GM19035 (cell line): Measurements from ENCODE around the gene SHISA6.

Experiments used
- ATAC-seq: cut with Tn5 transposase; IDR thresholded peaks from one replicate; pipeline ENCODE4 v1.9.1; 2021; ENCODE audit not compliant: unreplicated experiment

Gene SHISA6

DNA sequence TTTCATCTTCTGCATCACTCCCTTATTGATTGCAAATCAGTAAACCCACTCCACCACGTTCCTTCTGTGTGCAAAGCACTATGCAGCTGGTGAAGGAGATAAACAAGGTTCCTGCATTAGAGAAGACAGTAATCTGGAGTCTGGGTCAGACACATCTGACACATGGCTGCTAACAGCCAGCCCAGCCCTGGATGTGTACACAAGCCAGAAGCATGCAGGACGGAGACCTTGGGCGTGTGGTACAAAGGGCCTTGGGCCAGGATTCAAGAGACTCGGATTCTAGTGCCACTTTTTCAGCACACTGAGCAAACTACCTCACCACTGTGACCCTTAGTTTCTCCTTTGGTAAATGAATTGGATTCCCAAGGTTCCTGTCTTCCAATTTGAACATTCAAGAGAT is 270.7 kb downstream of the SHISA6 start:
- no peak for ATAC-seq

DNA sequence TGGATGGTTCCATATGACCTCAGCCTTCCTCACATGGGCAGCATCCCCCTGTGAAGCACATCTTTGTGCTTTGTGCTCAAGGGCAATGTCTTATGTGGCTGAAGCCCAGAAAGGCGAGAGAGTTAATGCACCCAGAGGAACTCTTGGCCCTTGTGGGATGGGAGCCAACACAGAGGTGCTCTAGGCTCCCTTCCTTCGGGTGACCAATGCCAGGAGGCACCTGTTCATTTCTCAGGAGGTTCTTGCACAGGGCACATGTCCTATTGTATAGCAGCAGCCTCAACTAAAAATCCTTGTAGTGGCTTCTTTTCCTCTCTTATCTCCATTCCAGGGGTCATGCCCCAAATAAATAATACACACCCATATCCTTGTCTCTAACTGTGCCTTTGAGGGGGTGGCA is 273.6 kb downstream of the SHISA6 start:
- ATAC-seq: no peak

DNA sequence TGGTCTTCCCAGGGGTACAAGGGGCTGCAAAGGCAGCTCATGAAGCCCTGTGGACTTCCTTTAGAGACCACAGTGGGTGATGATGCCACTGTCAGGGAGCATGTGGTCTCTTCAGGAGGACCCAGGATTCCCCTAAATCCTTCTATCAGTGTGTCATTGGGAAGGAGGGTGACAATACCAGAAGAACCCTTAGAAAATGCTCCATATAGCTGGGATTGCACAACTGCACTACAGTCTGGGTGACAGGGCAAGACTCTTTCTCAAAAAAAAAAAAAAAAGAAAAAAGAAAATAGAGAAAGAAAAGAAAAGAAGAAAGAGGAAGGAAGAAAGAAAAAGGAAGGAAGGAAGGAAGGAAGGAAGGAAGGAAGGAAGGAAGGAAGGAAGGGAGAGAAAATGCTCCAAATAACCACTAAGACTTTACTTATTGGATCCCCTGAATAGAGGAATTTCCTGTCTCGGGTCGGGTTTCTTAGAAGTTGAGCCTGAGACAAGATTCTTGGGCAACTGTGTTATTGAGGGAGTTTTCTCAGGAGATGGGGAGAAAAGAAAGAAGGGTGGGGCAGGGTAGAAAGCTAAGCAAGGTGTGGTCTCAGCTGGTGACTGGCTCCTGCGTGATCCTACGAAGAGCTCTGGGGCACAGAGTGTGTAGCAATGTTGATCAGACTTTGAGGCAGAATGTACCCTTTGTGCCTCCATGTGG is 274.1 kb downstream of the SHISA6 start:
- ATAC-seq: no peak

DNA sequence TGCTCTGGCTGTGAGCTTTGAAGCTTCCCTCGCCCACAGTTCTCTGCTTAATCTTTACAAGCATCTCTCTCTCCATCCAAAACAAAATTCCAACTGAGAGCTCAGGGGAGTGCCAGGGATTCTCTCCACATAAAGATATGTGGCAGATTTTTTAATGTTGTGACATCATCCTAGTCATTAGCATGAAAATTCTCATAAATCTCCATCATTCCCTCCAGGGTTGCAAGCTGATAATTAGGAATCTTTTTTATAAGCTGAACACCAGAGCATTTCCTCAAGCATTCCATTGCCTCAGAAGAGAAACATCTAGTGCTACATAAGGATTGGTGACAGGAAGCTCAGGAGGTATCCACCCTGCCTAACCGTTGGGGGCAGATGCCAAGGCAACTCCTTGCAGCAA is 274.9 kb downstream of the SHISA6 start:
- no peak for ATAC-seq

DNA sequence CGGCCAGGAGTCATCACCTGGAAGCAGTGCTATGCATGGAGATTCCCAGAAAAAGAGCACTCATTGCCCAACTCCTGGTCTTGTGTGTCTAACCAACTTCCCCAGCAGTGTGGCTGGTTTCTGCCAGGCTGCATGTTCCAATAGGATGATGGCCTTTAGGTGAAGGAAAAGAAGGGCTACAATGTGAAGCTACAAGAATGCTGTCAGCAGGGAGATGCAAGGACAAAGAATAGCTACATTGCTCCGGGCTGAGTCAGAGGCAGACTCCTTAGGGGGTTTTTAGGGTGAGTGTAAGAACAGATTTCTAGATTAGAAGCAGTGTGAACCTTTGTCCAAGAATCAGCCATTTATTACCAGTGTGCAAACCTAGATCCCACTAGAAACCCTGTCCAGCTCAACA is 294.2 kb downstream of the SHISA6 start:
- no peak for ATAC-seq

DNA sequence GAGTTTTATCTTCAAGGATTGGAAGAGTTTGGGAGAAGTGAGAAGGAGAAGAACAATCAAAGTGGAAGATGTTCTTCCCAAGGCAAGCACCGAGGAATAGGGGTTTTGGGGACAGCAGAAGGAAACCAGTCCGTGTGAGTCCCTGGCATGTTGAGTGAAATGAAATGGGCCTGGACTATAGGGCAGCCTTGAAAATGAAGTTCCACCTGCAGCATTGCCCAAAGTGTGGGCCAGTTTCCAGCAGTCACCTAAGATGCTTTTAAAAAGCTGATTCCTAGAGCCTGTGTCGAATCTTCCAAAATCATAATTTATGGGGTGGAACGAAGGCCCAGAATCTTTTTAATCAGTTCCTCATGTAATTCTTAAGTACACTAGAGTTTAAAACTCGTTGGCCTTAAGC is 297.4 kb downstream of the SHISA6 start:
- ATAC-seq: no peak

DNA sequence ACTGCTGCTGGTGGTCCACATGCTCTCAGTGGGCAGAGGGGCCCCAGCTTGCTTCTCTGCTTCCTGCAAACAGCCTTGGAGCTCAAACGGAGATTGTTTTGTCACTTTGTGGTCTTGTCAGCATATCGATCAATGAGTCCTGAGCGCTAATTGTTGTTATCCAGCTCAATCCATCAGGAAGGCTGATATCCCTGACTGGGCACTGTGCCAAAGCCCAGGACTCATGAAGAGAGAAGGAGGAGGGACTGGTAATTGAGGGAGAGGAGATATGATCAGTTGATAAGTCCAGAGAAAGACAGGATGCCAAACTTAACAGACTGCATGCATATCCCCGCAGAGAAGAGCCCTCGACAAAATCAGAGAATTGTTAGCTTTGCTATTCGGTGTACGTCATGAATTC is 298.6 kb downstream of the SHISA6 start:
- ATAC-seq: no peak

DNA sequence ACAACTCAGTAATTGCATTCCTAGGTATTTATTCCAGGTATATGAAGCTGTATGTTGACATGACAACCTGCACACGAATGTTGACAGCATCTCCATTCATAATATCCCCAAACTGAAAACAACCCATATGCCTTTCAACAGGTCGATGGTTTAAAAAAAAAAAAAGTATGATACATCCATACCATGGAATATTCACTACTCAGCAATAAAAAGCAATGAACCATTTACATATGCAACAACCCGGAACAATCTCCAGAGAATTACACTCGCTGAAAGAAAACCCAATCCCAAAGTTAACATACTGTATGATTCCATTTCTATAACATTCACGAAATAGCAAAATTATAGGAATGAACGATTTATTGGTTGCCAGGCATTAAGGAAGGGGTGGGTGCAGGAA is 304.0 kb downstream of the SHISA6 start:
- ATAC-seq: no peak

DNA sequence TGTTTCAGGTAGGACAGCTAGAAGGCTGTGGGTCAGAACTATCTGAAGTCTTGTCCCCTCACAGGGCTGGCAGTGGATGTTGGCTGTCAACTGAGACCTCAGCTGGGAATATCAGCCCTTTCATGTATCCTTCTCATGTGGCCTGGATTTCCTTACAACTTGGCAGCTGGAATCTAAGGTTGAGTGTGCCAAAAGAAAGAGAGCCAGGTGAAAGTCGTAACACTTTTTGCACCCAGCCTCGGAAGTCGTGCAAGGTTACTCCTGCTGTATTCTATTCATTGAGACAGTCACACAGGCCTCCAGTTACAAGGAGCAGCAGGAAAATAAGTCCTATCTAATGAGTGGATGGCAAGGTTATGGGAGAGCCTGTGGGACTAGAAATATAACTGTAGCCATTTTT is 304.7 kb downstream of the SHISA6 start:
- no peak for ATAC-seq

DNA sequence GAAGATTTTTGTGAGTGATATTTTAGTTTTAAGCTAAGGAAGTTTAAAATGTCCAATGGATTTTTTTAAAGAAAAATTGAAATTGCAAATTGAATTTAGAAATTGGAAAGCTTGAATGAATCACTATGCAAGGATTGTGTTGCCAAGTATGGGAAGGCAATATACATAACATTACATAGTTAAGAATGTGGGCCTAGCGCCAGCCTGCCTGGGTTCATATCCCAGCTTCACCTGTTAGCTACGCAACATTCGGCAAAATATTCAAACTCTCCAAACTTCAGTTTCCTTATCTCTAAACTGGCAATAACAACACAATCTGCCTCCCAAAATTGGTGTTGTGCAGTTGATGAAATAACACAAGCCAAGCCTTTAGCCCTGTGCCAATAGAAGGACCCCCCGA is 306.8 kb downstream of the SHISA6 start:
- no peak for ATAC-seq

DNA sequence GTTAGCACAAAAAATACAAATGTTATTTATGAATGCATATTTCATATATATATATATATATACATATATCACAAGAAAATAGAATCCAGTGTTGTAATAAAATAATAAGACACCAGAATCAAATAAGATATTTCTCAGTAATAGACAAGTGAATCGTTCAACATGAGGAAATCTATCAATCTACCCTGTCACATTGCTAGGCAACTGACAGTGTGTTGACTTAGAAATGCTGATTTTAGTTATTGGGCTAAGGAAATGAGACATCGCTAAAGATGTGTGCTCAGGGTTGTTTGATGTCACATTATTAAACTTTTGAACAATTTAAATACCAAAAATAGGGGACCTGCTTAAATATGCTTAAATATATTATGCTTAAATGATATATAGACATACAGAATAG is 307.4 kb downstream of the SHISA6 start:
- ATAC-seq: no peak

DNA sequence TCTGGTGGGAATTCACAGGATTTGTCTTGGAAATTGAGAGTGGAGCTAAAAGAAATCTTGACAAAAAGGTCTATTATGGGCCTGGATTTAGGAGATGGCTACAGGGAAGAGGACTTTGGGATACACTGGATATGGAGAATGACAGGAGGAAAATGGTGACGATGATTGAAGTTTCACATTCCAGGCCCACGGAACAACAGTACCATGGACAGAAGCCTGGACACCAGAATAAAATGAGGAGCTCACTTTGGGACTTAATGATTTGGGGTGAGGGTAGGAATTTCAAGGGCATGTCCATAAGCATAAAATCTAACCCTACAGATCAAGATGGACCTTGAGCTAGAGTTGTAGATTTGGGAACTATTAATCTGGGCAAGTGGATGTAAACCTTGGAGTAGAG is 309.4 kb downstream of the SHISA6 start:
- ATAC-seq: no peak

DNA sequence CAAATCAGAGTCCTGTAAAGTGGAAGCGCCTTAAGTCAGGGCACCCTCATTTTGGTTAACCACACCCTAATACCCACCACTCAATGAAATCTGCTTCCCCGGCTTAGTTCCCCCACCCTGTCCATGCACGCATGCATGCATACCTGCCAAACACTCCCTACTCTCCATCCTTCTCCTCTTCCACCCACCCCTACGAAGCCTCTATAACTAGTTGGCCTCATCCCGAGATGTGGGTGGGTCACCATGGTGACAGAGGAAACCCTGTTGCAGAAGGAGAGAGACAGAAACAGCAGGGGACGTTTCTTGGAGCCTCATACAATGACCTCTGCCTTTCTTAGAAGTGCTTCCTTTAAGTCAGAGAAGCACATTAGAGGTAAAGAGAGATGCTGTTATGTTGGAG is 310.4 kb downstream of the SHISA6 start:
- ATAC-seq: no peak

DNA sequence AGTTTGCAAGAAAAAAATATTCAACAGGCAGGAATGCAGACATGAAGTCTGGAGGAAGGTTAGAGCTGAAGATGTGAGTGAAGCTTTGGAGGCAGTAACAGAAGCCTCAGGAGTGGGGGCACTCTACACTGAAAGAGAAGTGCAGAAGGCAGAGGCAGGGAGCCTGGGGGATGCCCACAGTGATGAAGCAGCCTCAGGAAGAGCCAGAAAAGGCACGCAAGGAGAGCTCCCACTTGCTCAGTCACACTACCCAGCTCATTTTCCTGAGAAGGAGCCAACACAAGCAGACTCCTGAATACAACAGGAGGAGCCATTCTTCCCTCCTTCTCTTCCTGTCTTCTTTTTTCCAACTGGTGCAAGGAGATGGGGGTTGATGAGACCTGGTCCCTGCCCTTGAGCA is 312.1 kb downstream of the SHISA6 start:
- no peak for ATAC-seq

DNA sequence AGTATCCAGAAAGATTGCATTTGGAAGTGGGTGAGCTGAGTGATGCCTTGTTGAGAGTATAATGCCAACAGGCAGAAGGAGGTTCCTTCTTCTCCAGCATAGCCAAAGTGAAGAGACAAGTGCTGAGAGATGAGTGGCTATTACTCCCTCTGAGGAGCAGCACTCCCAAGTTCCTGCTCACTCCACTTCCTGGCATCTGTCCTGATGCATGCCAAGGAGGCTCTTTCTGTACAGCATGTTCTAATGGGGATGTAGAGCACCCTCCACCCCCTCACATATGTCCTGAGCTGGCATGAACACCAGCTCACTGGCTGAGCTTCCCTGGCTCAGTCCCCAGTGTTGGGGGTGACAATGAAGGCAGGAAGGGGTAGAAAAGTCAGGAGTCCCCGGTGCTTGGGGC is 313.0 kb downstream of the SHISA6 start:
- ATAC-seq: no peak

DNA sequence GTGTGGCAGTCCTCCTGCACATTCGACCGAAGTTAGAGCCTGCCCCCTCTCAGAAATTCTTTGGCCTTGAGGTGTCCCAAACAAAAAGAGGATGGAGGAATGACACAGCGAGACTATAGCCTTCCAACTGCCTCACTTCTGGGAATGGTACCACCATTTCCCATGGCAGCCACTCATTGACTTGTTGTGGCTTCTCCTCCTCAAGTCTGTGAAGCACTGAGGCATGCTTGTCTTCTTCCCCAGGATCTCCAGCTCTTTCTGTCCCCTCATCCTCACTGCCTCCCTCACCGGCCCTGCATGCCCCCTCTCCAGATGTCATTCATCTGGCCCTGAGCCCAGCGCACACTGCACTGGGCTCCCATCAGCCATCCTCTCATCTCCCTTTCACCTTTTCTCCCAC is 313.5 kb downstream of the SHISA6 start:
- ATAC-seq: no peak

DNA sequence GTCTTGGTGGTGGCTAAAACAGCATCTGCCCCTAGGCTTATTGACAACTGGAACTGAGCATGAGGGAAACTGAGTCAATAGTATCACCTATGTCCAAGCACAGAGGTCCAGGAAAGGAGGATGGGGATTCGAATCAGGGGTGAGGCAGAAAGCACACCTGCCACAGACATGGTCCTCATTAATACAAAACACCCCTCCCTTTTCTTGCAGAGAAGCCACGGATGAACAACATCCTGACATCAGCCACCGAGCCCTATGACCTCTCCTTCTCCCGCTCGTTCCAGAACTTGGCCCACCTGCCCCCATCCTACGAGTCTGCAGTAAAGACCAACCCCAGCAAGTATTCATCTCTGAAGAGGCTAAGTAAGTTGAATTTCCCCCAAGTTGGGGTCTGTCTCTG is 314.5 kb downstream of the SHISA6 start:
- ATAC-seq: no peak

DNA sequence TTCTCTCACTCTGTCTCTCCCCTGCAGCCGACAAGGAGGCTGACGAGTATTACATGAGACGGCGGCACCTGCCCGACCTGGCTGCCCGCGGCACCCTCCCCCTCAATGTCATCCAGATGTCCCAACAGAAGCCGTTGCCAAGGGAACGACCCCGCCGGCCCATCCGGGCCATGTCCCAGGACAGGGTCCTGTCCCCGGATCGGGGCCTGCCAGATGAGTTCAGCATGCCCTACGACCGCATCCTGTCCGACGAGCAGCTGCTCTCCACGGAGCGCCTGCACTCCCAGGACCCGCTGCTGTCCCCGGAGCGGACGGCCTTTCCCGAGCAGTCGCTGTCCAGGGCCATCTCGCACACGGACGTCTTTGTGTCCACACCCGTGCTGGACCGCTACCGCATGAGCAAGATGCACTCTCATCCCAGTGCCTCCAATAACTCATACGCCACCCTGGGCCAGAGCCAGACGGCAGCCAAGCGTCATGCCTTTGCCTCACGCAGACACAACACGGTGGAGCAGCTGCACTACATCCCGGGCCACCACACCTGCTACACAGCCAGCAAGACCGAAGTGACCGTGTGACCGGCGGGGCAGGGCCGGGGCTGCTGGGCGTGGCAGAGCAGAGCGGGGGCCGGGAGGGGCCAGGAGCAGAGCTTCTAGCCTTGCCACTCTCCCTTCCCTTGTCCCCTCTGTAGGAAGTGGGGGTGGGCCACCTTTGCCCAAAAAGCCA is 316.9 kb downstream of the SHISA6 start:
- no peak for ATAC-seq

DNA sequence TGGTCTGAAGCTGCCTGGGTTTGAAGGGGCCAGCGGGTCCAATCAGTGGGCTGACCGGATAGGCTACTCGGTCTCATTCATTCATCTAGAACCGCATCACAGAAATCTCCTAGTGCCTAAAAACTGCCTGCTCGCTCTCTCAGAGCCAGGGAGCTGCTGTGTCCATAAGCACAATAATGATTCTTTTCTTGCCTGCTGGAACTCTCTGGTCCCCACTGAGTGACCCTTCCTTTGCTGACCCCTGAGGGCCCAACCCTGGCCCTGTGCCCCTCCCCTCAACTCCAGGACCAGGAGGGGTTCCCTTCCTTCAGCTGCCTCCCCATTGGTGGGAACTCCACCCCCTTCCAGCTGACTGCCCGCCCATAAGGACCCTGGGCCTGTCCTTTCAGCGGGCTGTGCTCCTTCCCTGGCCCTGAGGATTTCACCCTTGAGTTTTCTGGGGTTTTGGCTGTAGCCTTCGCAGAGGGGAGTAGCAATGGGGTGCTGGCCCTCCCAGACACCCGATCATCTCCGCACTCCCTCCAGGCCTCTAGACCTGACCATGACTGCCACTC is 317.7 kb downstream of the SHISA6 start:
- ATAC-seq: no peak

DNA sequence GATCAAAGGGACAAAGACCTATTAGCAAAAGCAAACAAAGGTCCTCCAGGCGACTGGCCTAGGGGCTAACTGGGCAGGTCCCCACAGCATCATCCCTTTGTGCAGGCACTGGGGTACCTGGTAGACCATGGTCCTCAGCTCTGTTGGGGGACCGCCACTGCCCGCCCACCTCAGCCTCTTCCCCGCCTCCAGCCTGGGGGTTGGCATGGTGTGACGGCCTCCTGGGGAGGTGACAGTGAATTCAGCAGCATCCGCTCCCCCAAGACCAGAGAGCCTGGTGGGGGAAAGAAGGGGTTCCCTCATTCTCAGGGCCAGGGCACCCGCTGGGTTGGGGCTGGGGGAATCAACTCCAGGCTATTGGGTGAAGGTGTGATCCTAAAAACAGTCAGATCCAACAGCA is 318.6 kb downstream of the SHISA6 start:
- ATAC-seq: no peak

DNA sequence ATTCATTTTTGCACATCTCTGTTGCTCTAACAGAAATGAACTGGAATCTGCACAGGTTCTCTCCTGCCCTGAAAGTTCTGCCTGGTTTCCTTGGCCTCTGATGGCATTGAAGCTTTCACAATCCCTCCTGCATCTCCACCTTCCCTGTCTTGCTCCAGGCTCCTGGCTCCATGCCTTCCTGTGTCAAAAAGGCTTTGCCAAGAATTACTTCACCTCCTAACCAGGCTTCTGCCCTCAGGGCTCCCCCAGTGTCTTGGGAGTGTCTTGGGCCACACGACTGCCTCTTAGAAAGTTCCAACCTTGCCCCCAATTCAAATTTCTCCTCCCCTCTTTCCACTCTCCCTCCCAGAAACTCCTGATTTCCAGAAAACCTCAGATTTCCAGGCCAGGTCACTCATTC is 320.3 kb downstream of the SHISA6 start:
- ATAC-seq: no peak

DNA sequence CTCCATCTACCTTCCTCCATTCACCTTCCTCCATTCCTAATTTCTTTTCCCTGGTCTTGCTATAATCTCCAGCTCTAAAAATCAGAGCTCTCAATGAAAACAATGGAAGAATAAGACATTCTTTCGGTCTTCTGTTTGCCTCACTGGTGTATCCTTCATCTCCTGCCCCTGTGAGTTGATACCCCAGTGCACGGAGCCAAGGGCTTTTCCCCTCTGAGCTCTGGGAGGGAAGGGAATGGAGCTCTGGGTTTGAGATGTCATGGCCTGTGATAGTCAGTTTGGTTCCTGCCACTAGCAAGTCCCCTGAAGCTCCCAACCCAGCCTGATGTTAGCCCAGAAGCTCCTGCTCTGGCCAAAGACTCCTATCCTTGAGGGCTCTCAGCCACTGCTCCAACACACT is 320.7 kb downstream of the SHISA6 start:
- no peak for ATAC-seq
